Fibroblast of skin of scalp (primary cell): ENCODE data around the gene CNTN4.
A peak's percentile ranks its signal among the peaks of the same experiment; 100 is the strongest.

Experiments
- DNase-seq: peaks from one replicate; pipeline ENCODE4 v3.0.0-alpha.2; 2013

Gene CNTN4

DNA sequence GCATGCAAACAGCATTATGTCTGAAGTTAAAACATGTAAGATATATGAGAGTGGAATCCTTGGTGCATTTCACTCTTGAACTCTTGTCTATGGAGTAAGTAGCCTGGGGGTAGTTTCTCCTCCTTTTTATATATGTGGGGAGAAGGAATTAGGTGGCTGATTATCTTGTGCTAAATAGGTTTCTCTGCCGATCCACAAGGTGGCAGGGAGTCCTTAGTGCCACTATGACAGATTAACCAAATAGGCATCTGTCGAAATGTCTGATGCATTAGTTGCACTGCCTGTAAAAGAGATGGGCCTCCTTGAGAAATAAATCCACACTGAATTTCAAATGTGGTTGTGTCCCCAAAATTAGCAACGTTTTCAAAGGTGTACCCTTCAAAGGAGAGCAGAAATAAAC lies 170.1 kb downstream of the CNTN4 start:
- no peak for DNase-seq

DNA sequence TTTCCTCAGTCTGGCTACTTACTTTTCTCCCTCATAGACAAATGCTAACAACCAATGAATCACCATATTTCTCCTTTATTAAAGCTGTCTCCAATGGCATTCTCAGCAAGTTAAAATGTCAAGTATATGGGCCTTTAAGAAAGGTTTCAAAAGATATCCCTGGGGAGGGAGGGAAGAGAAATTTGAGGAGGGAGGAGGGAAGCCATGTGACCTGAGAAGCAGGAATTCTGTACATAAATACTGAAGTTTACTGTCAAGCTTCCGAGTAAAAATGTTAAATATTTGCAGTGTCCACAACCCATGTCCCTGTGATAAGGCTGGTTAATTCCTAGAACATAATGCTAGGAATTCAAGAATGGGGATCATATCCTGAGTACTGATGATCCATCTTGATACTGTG lies 175.9 kb downstream of the CNTN4 start:
- peak; percentile 7 for DNase-seq

DNA sequence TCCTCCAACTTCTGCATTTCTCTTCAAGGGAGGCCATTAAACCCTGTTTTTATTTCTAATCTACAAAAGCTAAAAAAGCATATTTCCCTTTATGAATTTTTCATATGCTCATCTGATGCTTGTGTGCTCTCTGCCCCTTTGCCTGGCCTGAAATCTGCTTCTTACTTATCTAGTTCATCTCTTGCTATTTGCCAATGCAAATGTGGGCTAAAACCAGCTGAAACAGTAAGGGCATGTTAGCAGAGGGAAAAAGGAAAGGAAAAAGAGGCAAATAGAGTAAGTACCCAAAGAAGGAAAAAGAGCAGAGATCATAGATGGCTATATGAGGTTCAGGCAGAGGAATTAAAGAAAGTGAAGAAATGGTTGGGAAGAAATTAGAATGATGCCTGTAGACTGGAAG lies 185.2 kb downstream of the CNTN4 start:
- no peak for DNase-seq

DNA sequence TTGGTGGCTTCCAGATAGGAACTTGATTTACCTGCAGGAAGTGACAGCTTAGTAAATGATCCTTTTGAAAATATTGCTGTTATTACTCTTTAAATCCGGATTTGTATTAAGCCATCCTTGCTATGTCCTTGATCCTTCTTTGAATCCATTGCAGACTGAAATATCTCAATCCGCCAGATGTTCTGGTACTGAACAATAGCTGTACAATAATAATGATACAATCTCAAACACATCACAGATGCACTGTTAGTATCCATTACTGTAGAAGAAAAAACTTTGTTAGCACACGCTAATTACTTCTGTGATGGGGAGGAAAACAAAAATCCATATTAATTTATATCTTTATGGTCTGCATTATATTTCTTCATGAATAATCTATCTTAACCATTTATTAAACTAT lies 202.3 kb downstream of the CNTN4 start:
- DNase-seq = no peak

DNA sequence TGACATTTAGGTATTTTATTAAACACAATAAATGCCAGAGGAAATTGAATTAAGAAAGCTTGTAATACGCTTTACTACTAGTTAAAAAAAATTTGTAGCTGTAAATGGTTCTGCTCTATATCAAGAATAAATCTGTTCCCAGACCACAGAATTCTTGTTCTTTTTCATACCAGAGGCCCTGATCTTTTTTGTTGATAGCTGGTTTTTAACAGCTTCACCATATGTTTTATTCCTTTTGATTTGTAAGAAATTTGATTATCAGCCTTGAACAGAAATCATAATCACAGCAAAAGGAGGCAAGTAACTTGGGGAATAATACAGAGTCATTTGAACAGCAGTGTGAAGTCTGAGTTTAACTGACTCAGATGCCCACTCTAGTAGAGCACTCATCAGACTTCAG lies 202.7 kb downstream of the CNTN4 start:
- no peak for DNase-seq

DNA sequence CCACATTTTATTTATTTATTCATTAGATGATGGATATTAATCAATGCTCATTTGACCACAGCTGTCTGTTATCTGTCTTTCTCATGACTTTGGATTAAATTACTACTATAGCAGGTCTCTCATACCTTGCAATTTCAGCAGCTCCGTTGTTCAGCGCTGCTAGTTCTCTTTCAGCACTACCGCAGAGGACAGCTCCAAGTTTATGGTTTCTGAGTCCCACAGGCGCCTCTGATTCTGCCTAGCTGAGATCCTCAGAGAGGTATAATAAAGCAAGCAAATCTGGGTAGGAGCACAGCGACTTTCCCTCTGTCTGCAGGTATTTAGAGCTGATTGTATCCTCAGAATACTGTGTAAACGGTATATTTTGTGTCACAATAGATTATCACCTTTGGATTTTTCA lies 204.9 kb downstream of the CNTN4 start:
- DNase-seq = peak; percentile 34

DNA sequence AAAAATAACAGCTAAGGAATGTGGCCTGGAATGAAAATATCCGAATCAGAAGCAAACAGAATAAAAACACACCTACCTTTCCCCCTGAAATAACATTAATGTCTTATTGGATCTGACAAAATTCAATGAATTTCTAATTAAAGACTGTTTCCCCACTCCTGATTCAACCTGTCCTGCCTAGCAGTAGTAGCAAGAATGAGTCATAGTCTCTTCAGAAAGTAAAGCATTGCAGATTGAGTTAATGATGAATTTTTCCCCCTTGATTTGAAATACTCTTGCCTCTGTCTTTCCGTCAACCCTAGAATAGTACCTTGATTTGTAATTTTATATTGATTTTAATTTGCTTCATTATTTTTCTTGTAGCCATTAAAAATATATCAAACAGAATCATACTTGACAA lies 212.4 kb downstream of the CNTN4 start:
- no peak for DNase-seq

DNA sequence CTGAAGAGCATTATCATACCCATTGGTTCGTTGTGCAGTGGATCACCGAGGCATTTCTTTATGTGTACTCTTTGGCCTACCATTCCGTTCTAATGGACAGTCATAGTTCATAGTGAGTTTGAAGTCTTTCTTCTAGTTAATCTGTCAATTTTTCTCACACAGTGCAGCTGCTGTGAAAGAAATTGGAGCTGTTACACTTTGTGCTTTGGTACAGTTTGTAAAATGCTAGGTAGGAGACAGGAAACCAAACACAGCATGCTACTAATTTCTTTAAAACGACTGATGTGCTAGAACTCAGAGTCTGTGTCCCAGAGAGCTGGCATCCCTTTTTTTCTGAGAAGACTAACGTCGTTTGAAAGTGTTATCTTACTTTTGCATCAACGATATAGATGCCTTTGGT lies 218.9 kb downstream of the CNTN4 start:
- no peak for DNase-seq

DNA sequence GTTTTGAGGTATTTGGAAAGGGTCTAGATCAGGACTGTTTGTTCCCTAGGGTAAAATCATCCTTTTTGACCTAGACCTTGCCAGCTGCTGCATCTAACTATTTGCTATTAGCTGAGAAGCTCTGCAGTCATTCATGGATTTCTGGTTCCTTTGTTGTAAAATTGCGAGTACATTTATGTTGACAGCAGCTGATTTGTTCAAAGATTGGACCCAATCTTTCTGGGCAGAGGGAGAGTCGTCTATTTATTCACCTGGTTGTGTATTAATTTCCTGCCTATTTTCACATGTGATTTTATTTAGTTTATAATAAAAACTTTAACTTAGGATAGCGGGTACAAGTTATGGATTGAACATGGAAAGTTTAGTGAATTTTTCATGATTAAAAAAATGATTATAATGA lies 236.3 kb downstream of the CNTN4 start:
- no peak for DNase-seq

DNA sequence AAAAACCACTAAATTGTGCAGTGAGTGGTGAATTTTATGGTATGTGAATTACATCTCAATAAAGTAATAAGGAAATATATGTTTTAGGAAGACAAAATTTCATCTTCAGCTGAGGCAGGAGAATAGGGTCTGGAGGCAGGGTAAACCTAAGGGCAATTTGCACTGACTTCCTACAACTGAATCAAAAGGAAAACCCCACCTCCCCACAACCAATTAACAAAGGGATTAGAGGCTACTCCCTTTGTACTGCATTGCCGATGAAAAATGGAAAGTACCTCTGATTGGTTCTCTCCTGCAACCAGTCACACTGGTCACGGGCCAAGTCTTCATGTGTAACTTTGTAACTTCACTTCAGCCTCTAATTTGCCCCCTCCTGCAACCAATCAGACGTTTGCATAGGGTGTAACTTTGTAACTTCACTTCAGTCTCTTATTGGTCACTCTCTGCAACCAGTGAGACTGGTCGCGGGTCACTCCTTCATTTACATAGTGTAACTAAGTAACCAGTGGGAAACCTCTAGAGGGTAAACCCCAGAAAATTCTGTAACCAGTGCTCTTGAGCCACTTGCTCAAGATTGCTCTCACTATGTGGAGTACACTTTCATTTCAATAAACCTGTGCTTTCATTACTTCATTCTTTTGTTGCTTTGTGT lies 244.5 kb downstream of the CNTN4 start:
- no peak for DNase-seq

DNA sequence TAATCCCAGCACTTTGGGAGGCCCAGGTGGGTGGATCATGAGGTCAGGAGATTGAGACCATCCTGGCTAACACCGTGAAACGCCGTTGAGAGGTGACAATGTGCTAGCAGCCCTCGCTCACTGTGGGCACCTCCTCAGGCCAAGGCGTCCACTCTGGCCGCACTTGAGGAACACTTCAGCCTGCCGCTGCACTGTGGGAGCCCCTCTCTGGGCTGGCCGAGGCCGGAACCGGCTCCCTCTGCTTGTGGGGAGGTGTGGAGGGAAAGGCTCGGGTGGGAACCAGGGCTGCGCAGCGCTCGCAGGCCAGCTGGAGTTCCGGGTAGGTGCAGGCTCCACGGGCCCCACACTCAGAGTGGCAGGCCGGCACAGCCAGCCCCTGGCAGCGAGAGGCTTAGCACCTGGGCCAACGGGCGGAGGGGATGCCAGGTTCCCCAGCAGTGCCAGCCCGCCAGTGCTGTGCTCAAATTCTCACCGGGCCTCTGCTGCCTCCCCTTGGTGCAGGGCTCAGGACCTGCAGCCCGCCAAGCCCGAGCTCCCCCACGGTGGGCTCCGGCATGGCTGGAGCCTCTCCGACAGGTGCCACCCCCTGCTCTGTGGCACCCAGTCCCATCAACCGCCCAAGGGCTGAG lies 253.6 kb downstream of the CNTN4 start:
- DNase-seq = no peak

DNA sequence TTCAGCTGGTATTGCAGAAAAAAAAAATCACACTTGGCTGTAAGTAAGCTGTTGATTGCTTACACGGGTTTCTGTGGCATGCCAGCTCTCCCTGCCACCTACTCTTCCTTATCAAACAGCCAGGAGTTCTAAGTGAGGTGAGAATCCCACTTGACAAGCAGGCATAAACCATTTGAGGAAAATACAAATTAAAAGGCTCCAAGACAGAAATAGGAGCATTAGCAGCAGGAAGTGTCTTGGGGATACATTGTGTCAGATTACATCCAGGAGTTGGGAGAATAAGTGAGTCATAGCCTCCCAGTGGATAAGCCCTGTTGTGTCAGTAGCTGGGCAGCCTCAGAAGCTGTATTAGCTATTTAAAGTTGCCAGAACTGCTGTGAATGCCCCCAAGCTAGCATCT lies 256.0 kb downstream of the CNTN4 start:
- DNase-seq = peak; percentile 81

DNA sequence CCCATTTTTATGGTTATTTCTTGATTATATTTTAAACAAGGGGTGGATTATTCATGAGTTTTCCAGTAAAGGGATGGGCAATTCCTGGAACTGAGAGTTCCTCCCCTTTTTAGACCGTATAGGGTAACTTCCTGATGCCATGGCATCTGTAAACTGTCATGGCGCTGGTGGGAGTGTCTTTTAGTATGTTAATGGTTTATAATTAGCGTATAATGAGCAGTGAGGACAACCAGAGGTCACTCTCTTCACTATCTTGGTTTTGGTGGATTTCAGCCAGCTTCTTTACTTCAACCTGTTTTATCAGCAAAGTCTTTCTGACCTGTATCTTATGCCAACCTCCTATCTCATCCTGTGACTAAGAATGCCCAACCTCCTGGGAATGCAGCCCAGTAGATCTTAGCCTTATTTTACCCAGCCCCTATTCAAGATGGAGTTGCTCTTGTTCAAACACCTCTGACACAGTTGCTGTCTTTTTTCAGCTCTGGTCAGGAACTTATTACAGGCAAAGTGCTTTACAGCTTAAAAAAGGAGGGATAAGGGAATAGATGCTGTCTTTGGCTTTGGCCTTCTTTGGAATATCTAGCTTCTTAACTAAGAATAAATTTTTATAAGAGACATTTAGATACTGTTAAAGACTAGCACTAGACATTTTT lies 257.8 kb downstream of the CNTN4 start:
- no peak for DNase-seq

DNA sequence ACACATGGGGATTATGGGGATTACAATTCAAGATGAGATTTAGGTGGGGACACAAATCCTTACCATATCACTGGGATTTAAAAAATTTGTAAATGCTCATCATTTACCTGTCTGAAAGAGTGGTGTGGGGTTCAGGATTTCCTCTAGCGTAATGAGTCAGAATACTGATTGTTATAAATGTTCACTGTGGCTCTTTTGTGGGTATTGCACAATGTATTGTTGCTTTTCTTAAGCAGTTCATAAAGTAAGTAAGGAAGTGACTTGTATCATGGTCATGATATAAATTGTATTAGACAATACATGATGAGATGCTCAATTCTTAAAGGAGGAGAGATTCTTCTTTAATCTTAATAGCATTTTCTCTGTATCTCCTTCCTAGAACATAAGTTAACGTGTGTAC lies 262.1 kb downstream of the CNTN4 start:
- no peak for DNase-seq

DNA sequence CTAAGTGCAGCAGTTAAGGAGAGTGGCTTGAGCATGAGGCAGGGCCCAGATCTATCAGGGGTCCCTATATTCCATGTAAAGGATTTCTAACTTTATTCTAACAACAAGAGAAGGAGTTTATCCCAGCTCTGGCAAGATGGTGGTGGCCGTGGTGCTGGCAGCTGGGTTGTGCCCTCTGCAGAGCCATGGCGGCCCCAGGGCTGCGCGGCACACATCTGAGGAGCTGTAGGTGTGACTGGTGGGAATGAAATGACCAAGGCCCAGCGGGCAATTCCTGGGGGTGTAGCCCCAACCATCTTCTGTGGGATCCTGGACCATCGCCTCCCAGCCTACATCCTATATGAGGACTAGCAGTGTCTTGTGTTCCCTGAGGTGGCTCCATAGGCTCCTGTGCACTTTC lies 263.5 kb downstream of the CNTN4 start:
- DNase-seq = no peak

DNA sequence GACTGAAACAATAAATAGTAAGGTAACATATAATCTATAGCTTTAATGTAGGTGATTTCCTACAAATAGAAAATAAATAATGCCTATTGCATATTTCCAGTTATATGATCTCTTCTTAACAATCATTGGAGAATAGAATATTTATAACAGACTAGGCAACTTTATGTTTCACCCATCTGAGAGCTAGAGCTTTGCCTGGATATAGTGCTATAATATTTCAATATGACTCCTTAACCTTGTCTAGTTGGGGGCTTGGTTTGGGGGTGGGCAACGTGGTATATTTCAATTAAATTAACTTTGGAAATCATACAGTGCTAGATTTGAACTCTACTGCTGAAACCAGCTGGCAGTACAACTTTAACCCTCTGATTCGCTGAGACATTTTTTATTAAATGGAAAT lies 265.2 kb downstream of the CNTN4 start:
- DNase-seq = no peak

DNA sequence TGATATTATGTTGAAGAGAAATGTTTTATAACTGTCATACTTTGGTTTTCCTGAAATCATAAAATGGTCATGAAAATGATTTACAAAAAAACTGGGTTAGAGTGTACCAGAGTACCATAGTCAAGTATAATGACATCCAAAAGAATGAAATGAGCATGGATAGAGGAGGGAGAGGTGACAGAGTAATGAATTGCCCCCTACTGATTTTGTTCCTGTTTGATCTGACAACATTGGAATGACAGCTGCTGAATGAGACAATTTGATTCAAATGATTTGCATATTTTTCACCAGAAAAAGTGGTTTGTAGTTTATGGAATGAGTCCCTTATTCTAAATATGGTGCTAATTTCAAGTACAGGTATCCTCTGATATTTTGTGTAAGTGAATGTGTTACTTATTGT lies 271.7 kb downstream of the CNTN4 start:
- no peak for DNase-seq

DNA sequence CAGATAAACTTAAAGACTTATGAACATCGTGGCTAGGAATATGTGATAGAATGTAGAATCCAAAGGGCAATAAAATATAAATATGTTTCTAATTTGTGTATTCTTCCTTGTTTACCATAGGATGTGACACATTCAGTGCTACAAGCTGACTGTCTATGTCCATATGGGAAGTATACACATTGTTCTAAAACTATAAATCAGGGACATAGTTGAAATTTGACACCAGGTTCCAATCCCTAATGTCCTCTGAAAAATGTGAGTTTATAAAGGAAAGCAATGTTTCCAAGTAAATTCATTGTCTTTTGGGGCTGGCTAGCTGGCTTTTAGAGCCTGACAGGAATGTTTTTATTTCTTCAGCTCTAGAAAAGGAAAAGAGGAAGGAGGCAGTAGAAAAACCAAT lies 273.6 kb downstream of the CNTN4 start:
- peak; percentile 3 for DNase-seq

DNA sequence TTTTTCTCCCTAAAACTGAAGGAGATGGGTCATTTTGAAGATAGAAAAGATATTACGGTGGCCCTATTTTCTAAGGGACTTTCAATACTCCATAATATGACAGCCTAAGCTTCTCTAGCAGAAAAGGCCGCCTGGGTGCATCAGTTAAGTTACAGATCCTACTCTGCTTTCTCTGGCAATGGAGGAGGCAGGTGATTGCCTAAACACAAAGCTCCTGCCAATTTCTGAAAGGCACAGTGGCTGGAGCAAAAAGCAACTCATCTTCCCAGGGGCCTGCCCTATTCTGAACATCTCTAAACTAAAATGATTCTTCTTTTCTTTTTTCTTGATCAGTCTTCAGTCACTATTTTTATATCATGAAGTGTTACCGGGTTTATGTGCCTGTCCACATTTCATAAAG lies 276.7 kb downstream of the CNTN4 start:
- no peak for DNase-seq

DNA sequence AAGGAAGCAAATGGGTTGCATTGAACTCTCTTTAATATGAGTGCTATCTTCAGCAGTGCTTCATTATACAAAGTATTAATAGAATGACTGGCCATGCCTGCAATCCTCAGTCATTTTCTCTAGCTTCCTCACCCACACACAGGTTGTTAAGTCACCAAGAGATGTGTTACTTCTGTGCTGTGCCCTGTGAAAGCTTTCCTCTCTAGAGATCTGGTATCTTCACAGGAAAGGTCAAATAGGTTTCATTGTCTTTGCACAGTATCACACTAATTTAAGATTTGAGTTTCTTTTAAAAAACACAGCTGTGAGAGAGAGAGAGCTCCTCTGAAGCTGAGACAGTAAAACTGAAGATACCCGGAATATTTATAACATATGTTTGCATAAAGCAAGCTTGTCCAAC lies 278.6 kb downstream of the CNTN4 start:
- DNase-seq = no peak

DNA sequence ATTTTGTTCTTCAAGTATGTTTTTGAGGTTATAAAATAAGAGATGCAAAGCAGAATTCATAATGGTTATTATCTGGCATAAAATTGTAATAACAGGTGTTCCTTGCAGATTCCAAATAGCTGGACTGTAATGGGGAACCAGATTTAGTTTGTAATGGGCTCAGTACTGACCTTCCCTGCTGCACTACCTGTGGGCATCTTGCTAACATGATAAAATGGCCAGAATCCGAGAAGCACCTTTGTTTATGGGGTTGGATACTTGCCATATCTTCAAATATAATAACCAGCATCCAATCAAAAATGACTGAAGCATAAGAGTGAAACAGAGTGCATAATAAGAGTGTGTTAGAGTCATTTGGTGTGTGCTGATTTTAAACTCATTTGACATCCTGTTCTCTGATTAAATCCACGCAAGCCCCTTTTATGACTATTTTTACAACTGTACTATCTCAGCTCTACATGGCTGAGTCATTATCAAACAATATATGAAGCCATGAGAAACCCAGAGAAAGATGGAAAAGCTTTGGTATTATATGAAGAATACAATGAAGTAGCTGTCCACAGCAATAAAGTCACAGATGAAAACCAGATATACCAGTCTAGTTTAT lies 292.4 kb downstream of the CNTN4 start:
- no peak for DNase-seq

DNA sequence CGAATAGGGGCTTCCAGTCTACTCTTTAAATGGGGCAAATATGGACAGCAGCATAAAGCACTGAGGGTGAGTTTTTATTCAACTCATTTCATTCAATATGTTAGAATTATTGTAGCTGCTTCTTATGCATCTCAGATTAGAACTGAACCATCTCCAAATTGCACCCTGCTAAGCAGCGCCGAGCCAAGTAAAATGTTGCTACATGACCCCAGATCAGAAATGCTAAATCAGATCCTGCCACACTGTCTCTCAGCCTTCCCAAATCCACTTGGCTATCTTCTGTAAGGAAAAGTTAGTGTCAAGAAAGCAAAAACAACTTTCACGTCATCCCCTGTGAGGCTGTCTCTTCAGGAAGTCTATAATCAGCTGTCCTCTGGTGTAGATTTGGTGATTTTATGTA lies 293.2 kb downstream of the CNTN4 start:
- DNase-seq = no peak

DNA sequence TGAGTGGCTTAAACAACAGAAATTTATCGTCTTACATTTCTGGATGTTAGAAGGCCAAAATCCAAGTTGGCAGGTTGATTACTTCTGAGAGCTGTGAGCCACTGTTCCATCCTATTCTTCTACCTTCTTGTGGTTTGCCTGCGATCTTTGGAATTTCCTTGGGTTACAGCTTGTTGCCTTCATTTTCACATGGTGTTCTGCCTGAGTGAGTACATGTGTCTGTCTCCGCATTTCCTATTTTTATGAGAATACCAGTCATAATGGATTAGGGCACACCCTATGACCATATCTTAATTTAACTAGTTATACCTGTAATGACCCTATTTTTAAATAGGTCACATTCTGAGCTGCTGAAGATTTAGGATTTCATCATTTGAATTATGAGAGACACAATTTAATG lies 294.3 kb downstream of the CNTN4 start:
- no peak for DNase-seq

DNA sequence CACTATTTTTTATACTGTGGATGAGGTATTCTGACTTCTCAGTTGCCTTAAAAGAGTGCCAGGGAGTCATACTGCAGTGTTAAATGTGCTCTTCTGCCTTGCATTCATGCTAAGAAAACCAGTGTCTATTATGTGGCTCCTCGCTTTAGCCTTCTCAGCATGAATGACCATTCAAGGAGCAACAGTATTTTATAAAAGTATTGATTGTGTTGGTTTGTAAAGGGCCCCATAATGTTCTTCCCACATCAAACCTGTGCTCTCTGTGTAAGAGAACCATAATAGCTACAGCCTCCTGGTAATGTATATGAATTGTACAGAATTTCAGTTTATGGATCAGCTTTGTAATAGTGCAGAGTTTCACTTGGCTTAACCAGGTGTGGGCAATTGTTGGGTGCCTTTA lies 316.4 kb downstream of the CNTN4 start:
- DNase-seq = no peak
